ENCODE measurements around the gene RPS6KC1. TPM values are rescaled to one million over a fixed set of nuclear protein-coding genes. Genes with fewer than 3 reads are reported as not detected.
"Not testable (repeated sequence)": the region's sequence is repeated elsewhere in the genome, so short reads cannot be mapped to it uniquely, and the experiment has no call there.

The RPS6KC1 gene
- total and polyA plus RNA-seq, 9 of the 15 experiments (the other 6 are each of a cell fraction or from before 2014, with no cell fraction given), result 4.3 to 34.6 (median 20.9) TPM

- POLR2A ChIA-PET, result interaction anchor here (0.6 kb wide), 1 partner anchor 110 kb away, joined by 3 read pairs; no protein-coding TSS in a partner anchor
- H3K27ac ChIP-seq (ENCODE audit: extremely low read depth, low read depth, low read length), result not testable (repeated sequence)
These were observed 250.5 kb downstream of the RPS6KC1 start for GRCh38 chr1:213301524-213301923.

GRCh38 chr1:213303286-213303685 lies 252.2 kb downstream of the RPS6KC1 start:
- ATAC-seq (peak; percentile 78), FAIRE-seq (no peak), DNase-seq (ENCODE audit: extremely low read depth in 1 of 4, low spot score in 3 of 4) (no peak)
- no peaks in the 10 kb centered on the region for H3K9me1 ChIP-seq (ENCODE audit: control insufficient read depth, insufficient read depth, low read length)
- in situ Hi-C loops (cut with MboI) (no loop called here), intact Hi-C loops (cut with micrococcal nuclease) (no loop called here)
- no peaks in the 10 kb centered on the region for H3K4me1 ChIP-seq (replicated peaks in 1 of 2; ENCODE audit: control insufficient read depth in 2 of 2, insufficient read depth in 2 of 2, low read length in 2 of 2)
- H3K4me3 ChIP-seq, result no peak overlapping the region
- H3K9me3 ChIP-seq (replicated peaks; ENCODE audit: control insufficient read depth, insufficient read depth, low read depth, low read length), result no peaks in the 10 kb centered on the region
- peak overlapping the region in 1 of 2 experiments; percentile 61; a peak in 1 of 4 replicates for H3K9ac ChIP-seq (ENCODE audit: insufficient read depth in 1 of 2, low read depth in 2 of 2, low read length in 2 of 2)
- POLR2A ChIA-PET, result interaction anchor here (1.1 kb wide), 1 partner anchor 10 kb away, joined by 3 read pairs; no protein-coding TSS in a partner anchor
- no peaks in the 10 kb centered on the region for H3K36me3 ChIP-seq (ENCODE audit: control insufficient read depth, insufficient read depth, low read length)
- no TSS peak for BruUV-seq (replicated peaks)
- no peaks in the 10 kb centered on the region for H4K20me1 ChIP-seq (replicated peaks; ENCODE audit: control insufficient read depth, insufficient read depth, low read length)
- WGBS (ENCODE audit: insufficient coverage, low coverage, missing lambda C conversion rate), result 30% methylated on average over 8 of the region's 8 CpGs
- H3K27me3 ChIP-seq (ENCODE audit: control insufficient read depth in 2 of 2, insufficient read depth in 2 of 2, low read length in 2 of 2), result no peaks in the 10 kb centered on the region
- no peak overlapping the region for H2AFZ ChIP-seq (ENCODE audit: low read depth, low read length)
- TF ChIP-seq E2F1 (CRISPR knock-in tag; IDR thresholded peaks at IDR 0.05), result no peak
- H3K27ac ChIP-seq (ENCODE audit: extremely low read depth, low read depth, low read length), result no peak overlapping the region
- H3K4me2 ChIP-seq (ENCODE audit: insufficient read depth, low read length), result no peak overlapping the region; the same call in 1 of the 2 replicates
- CTCF ChIA-PET (ENCODE audit: low intra/inter-chr PET ratio), result no interaction called here
- H3K79me2 ChIP-seq (ENCODE audit: control insufficient read depth, insufficient read depth, low read length), result no peaks in the 10 kb centered on the region

More at GRCh38 chr1:213301524-213301923, 250.5 kb downstream of the RPS6KC1 start:
- H3K4me1 ChIP-seq (replicated peaks in 1 of 2; ENCODE audit: control insufficient read depth in 2 of 2, insufficient read depth in 2 of 2, low read length in 2 of 2); H3K9ac ChIP-seq (ENCODE audit: insufficient read depth in 1 of 2, low read depth in 2 of 2, low read length in 2 of 2); H3K4me3 ChIP-seq; DNase-seq (ENCODE audit: extremely low read depth in 1 of 4, low spot score in 3 of 4); H3K79me2 ChIP-seq (ENCODE audit: control insufficient read depth, insufficient read depth, low read length); H3K36me3 ChIP-seq (ENCODE audit: control insufficient read depth, insufficient read depth, low read length); intact Hi-C loops (cut with micrococcal nuclease); H3K9me3 ChIP-seq (replicated peaks; ENCODE audit: control insufficient read depth, insufficient read depth, low read depth, low read length); H2AFZ ChIP-seq (ENCODE audit: low read depth, low read length); FAIRE-seq; H3K9me1 ChIP-seq (ENCODE audit: control insufficient read depth, insufficient read depth, low read length); CTCF ChIA-PET (ENCODE audit: low intra/inter-chr PET ratio); H3K4me2 ChIP-seq (ENCODE audit: insufficient read depth, low read length); H4K20me1 ChIP-seq (replicated peaks; ENCODE audit: control insufficient read depth, insufficient read depth, low read length); BruUV-seq (replicated peaks); in situ Hi-C loops (cut with MboI); ATAC-seq; H3K27me3 ChIP-seq (ENCODE audit: control insufficient read depth in 2 of 2, insufficient read depth in 2 of 2, low read length in 2 of 2): not testable (repeated sequence)
- WGBS (ENCODE audit: insufficient coverage, low coverage, missing lambda C conversion rate), result 32% methylated on average over 3 of the region's 3 CpGs

Data from K562 (cell line).